ENCODE measurements around the gene AQP2.

GRCh38 chr12:49960474-49961110 is 10.1 kb downstream of the AQP2 start:
- TF ChIP-seq CTCF (IDR thresholded peaks at IDR 0.05; ENCODE audit: low read depth, low read length, missing input control) = no peak
- TF ChIP-seq TAF1 (conservative IDR thresholded peaks at IDR 0.05) = no peak
- TF ChIP-seq MAX (IDR thresholded peaks at IDR 0.05) = no peak
- TF ChIP-seq RAD21 (IDR thresholded peaks at IDR 0.05) = no peak

Measured in liver (tissue), 3 donors.